ENCODE measurements around the gene OPN4.

OPN4 gene

DNA sequence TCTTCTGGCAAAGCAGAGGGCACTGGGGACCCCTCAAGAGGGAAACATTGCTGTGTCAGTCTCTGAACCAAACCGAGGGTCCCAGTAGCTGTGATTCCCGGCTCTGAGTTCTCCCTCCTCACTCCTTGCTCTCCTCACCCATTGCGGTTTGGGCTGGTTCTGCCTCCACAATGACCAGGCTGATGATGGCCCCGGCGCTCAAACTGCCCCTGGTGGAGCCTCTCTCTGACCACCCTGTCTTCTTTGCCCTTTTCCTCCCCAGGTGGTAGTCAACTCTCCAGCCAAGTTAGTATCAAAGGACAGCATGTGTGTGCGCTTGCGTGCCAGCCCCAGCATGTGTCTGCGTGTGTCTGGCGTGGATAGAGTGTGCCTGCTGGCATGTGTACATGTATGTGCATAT is 31.1 kb downstream of the OPN4 start:
- DNase-seq (ENCODE audit: low spot score): no peak
- in situ Hi-C loops (cut with MboI; ENCODE audit: low sequenced_read_pairs, unreplicated experiment): no loop called here
- TF ChIP-seq, protein P1, sequence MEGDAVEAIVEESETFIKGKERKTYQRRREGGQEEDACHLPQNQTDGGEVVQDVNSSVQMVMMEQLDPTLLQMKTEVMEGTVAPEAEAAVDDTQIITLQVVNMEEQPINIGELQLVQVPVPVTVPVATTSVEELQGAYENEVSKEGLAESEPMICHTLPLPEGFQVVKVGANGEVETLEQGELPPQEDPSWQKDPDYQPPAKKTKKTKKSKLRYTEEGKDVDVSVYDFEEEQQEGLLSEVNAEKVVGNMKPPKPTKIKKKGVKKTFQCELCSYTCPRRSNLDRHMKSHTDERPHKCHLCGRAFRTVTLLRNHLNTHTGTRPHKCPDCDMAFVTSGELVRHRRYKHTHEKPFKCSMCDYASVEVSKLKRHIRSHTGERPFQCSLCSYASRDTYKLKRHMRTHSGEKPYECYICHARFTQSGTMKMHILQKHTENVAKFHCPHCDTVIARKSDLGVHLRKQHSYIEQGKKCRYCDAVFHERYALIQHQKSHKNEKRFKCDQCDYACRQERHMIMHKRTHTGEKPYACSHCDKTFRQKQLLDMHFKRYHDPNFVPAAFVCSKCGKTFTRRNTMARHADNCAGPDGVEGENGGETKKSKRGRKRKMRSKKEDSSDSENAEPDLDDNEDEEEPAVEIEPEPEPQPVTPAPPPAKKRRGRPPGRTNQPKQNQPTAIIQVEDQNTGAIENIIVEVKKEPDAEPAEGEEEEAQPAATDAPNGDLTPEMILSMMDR (IDR thresholded peaks at IDR 0.05; ENCODE audit: borderline replicate concordance, control extremely low read depth, extremely low read depth, insufficient read depth, missing control alignments): no peak

DNA sequence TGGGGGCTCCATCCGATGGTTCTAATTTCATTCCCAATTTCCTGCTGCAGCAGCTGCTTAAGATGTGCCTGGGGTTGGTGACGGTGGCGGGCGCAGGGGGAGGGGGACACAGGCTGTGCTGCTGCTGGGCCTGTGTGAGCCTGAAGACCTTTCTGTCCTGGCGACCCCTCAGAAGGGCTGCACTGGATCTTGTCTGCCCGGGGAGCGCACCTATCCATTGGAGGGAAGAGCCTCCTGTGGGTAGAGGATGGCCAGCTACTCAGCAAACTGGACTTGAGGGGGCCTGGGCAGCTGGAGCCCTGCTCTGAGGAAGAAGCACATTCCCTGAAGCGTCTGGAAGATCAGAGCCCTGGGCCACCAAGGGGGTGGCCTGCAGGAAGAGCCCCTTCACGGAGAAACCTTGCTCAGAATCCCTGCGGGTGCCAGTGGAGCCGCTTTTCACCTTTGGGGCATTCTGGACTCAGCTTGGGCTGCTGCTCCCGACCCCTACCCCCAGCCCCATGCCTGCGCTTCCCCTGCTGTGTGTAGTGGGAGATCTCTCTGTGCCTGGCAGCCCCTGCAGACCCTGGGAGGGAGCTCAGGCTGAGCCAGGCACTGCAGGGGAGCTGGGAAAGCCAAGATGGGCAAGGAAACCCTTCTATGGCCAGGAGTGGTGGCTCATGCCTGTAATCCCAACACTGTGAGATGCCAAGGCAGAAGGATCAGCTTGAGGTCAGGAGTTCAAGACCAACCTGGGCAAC is 31.7 kb downstream of the OPN4 start:
- in situ Hi-C loops (cut with MboI; ENCODE audit: low sequenced_read_pairs, unreplicated experiment): no loop called here
- TF ChIP-seq, protein P1 (IDR thresholded peaks at IDR 0.05; ENCODE audit: borderline replicate concordance, control extremely low read depth, extremely low read depth, insufficient read depth, missing control alignments): no peak
- DNase-seq (ENCODE audit: low spot score): no peak

GRCh38 chr10:86686972-86687371 is 32.6 kb downstream of the OPN4 start:
- no peak for DNase-seq (ENCODE audit: low spot score)
- in situ Hi-C loops (cut with MboI; ENCODE audit: low sequenced_read_pairs, unreplicated experiment): no loop called here
- TF ChIP-seq, protein P1 (IDR thresholded peaks at IDR 0.05; ENCODE audit: borderline replicate concordance, control extremely low read depth, extremely low read depth, insufficient read depth, missing control alignments): no peak

- TF ChIP-seq, protein P1 (IDR thresholded peaks at IDR 0.05; ENCODE audit: borderline replicate concordance, control extremely low read depth, extremely low read depth, insufficient read depth, missing control alignments): no peak
- no peak for DNase-seq (ENCODE audit: low spot score)
- in situ Hi-C loops (cut with MboI; ENCODE audit: low sequenced_read_pairs, unreplicated experiment): no loop called here
Observed at GRCh38 chr10:86687750-86688149, 33.4 kb downstream of the OPN4 start.

DNA sequence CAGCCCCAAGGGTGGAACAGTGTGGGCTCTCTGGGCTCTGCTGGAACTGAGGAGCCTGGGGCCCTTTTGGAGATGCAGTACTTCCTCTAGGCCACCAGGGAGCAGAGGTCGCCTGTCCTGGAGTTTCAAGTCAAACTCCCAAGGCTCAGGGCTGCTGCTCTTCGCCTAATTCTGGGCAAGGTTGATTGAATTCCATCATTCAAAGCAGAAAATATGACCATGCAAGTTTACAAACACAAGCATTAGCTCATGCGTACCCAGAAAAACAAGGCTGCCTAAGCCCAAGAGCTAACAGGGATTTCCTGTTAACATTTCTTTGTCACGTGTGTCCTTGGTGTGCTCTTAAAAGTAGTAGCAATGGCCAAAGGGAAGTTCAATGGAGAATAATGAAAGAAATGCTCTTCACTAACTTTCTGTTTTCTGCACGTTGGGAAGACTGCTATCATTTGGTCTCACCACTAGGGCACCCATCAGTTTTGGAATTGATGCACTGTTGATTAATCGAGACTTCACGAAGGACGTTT is 34.1 kb downstream of the OPN4 start:
- DNase-seq (ENCODE audit: low spot score): peak; percentile 88
- TF ChIP-seq, protein P1 (IDR thresholded peaks at IDR 0.05; ENCODE audit: borderline replicate concordance, control extremely low read depth, extremely low read depth, insufficient read depth, missing control alignments): peak; percentile 85
- in situ Hi-C loops (cut with MboI; ENCODE audit: low sequenced_read_pairs, unreplicated experiment): no loop called here

DNA sequence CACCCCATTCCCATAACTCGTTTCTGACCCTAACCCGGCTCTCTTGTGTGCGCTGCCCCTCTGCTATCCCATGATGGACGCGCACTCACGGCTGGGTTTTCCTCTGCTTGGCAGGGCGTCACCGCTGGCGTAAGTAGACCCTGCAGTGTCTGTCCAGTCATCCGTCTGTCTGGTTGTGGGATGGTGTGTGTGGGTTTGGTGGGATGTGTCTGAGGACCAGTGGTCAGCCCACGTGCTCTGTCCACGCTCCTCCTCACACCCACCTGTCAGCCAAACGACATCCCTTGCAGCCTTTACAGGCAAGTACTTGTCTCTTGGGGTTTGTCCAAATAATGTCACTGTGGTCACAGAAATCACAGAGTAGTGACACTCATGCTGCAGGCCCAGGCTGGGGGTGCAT is 34.8 kb downstream of the OPN4 start:
- in situ Hi-C loops (cut with MboI; ENCODE audit: low sequenced_read_pairs, unreplicated experiment): no loop called here
- TF ChIP-seq, protein P1 (IDR thresholded peaks at IDR 0.05; ENCODE audit: borderline replicate concordance, control extremely low read depth, extremely low read depth, insufficient read depth, missing control alignments): no peak
- no peak for DNase-seq (ENCODE audit: low spot score)

Measured in GM13976 (cell line).